HEK293T (cell line): ENCODE measurements around the gene COP1.
"Not testable (repeated sequence)": the region's sequence is repeated elsewhere in the genome, so short reads cannot be mapped to it uniquely, and the experiment has no call there.

Experiments used
- CTCF ChIA-PET: fragments of 350-600 bp; formaldehyde crosslinking; extraction: SDS; loops from one replicate; lab custom pipeline; 2021; ENCODE audit warnings: antibody characterized with exemption, inconsistent platforms; lab: Yijun Ruan, JAX
- POLR2A ChIA-PET: fragments of 350-600 bp; formaldehyde crosslinking; extraction: SDS; loops from one replicate; lab custom pipeline; 2020; ENCODE audit warnings: antibody characterized with exemption, inconsistent platforms; lab: Yijun Ruan, JAX
- DNase-seq: peaks from one replicate; pipeline ENCODE4 v3.0.0; 2012; ENCODE audit warnings: mixed read lengths; ENCODE audit errors: extremely low spot score
- ARNT ChIP-seq: fragments of 450-650 bp; IDR thresholded peaks from 2 replicates; pipeline ENCODE4 v1.6.1; 2017; ENCODE audit warnings: mild to moderate bottlenecking
- BHLHE40 ChIP-seq: fragments of 450-650 bp; IDR thresholded peaks from 2 replicates; pipeline ENCODE4 v1.6.1; 2016; ENCODE audit warnings: mild to moderate bottlenecking, moderate library complexity, borderline replicate concordance
- CTBP1 ChIP-seq: fragments of 450-650 bp; IDR thresholded peaks from 2 replicates; pipeline ENCODE4 v1.6.1; 2016; ENCODE audit warnings: borderline replicate concordance
- ELF4 ChIP-seq: fragments of 450-650 bp; IDR thresholded peaks from 2 replicates; pipeline ENCODE4 v1.6.1; 2017; ENCODE audit warnings: antibody characterized with exemption
- FOXA1 ChIP-seq: fragments of 450-650 bp; IDR thresholded peaks from 2 replicates; pipeline ENCODE4 v1.6.1; 2016; ENCODE audit warnings: mild to moderate bottlenecking
- FOXK2 ChIP-seq: fragments of 450-650 bp; IDR thresholded peaks from 2 replicates; pipeline ENCODE4 v1.6.1; 2016; ENCODE audit warnings: mild to moderate bottlenecking
- FOXM1 ChIP-seq: fragments of 450-650 bp; IDR thresholded peaks from 2 replicates; pipeline ENCODE4 v1.6.1; 2017; ENCODE audit warnings: mild to moderate bottlenecking, borderline replicate concordance
- HDGF ChIP-seq: fragments of 450-650 bp; IDR thresholded peaks from 2 replicates; pipeline ENCODE4 v1.6.1; 2017; ENCODE audit warnings: antibody characterized with exemption, borderline replicate concordance
- L3MBTL2 ChIP-seq: fragments of 450-650 bp; conservative IDR thresholded peaks from 2 replicates; pipeline ENCODE4 v1.6.1; 2016; ENCODE audit warnings: mild to moderate bottlenecking
- LEF1 ChIP-seq: fragments of 450-650 bp; IDR thresholded peaks from 2 replicates; pipeline ENCODE4 v1.6.1; 2017; ENCODE audit warnings: mild to moderate bottlenecking, borderline replicate concordance
- NFRKB ChIP-seq: fragments of 450-650 bp; IDR thresholded peaks from 2 replicates; pipeline ENCODE4 v1.6.1; 2016; ENCODE audit warnings: mild to moderate bottlenecking, moderate library complexity
- PKNOX1 ChIP-seq: fragments of 450-650 bp; IDR thresholded peaks from 2 replicates; pipeline ENCODE4 v1.6.1; 2016
- SP1 ChIP-seq: fragments of 450-650 bp; IDR thresholded peaks from 2 replicates; pipeline ENCODE4 v1.6.1; 2017
- SUZ12 ChIP-seq: fragments of 450-650 bp; IDR thresholded peaks from 2 replicates; pipeline ENCODE4 v1.6.1; 2016; ENCODE audit warnings: mild to moderate bottlenecking
- TARDBP ChIP-seq: fragments of 450-650 bp; IDR thresholded peaks from 2 replicates; pipeline ENCODE4 v1.6.1; 2016
- ZNF384 ChIP-seq: fragments of 450-650 bp; IDR thresholded peaks from 2 replicates; pipeline ENCODE4 v1.6.1; 2016

Gene COP1

GRCh38 chr1:176033474-176033873 is 173.6 kb downstream of the COP1 start:
- DNase-seq = no peak
- ChIA-PET CTCF (no interaction called here), POLR2A (no interaction called here)
- TF ChIP-seq PKNOX1 = no peak
- no peak for TF ChIP-seq NFRKB
- TF ChIP-seq HDGF = no peak
- TF ChIP-seq ZNF384 = no peak
- TF ChIP-seq CTBP1 = no peak
- TF ChIP-seq ELF4 = no peak
- no peak for TF ChIP-seq BHLHE40
- TF ChIP-seq FOXM1 = no peak
- no peak for TF ChIP-seq FOXA1
- TF ChIP-seq LEF1 = no peak
- TF ChIP-seq L3MBTL2 = no peak

- ChIA-PET CTCF (interaction anchor here (0.6 kb wide), 1 partner anchor 710 kb away, joined by 3 read pairs; no protein-coding TSS in a partner anchor), POLR2A (no interaction called here)
- DNase-seq = no peak
- TF ChIP-seq ZNF384 (no peak), ELF4 (no peak), PKNOX1 (no peak), CTBP1 (no peak), L3MBTL2 (no peak), SP1 (no peak), FOXK2 (no peak), FOXA1 (no peak), BHLHE40 (no peak)
Measured at GRCh38 chr1:176032040-176032645, 174.9 kb downstream of the COP1 start.

- ChIA-PET CTCF (no interaction called here), POLR2A (no interaction called here)
- no peak for TF ChIP-seq HDGF
- no peak for TF ChIP-seq FOXA1
- no peak for TF ChIP-seq BHLHE40
- no peak for TF ChIP-seq NFRKB
- TF ChIP-seq PKNOX1 = no peak
- TF ChIP-seq L3MBTL2 = no peak
- TF ChIP-seq SP1 = no peak
- TF ChIP-seq ARNT = no peak
- no peak for TF ChIP-seq ELF4
- no peak for TF ChIP-seq TARDBP
- TF ChIP-seq FOXM1 = no peak
- TF ChIP-seq ZNF384 = no peak
- no peak for TF ChIP-seq FOXK2
- no peak for TF ChIP-seq CTBP1
- TF ChIP-seq LEF1 = no peak
- TF ChIP-seq SUZ12 = no peak
Measured at GRCh38 chr1:176029609-176030008, 177.5 kb downstream of the COP1 start.

DNA sequence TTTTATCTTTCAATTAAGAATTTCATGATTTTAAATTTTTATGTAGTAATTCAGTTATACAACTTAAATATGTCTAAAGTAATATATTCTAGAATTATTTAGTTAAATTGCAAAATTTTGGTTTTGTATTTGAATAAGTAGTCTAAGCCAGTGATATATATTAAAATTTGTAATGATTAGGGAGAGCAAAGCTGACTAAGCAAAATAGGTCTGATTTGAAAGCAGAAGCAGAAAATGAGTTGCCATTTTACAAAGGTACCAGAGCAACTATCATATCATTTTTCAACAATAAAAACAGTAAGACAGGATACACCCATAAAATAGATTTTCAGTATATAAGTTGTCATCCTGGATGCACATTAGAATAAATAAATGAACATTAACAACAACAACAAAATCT is 177.9 kb downstream of the COP1 start:
- ChIA-PET POLR2A (no interaction called here), CTCF (no interaction called here)
- no peak for TF ChIP-seq BHLHE40
- TF ChIP-seq PKNOX1 = no peak
- no peak for TF ChIP-seq LEF1
- TF ChIP-seq ELF4 = no peak
- TF ChIP-seq SUZ12 = no peak
- no peak for TF ChIP-seq CTBP1
- TF ChIP-seq FOXA1 = no peak
- TF ChIP-seq NFRKB = no peak
- TF ChIP-seq FOXK2 = no peak
- TF ChIP-seq ZNF384 = no peak
- TF ChIP-seq FOXM1 = no peak
- TF ChIP-seq SP1 = no peak
- TF ChIP-seq L3MBTL2 = no peak
- TF ChIP-seq ARNT = no peak
- TF ChIP-seq HDGF = no peak
- no peak for TF ChIP-seq TARDBP
- DNase-seq = no peak

More at GRCh38 chr1:176029609-176030008, 177.5 kb downstream of the COP1 start:
- no peak for DNase-seq

DNA sequence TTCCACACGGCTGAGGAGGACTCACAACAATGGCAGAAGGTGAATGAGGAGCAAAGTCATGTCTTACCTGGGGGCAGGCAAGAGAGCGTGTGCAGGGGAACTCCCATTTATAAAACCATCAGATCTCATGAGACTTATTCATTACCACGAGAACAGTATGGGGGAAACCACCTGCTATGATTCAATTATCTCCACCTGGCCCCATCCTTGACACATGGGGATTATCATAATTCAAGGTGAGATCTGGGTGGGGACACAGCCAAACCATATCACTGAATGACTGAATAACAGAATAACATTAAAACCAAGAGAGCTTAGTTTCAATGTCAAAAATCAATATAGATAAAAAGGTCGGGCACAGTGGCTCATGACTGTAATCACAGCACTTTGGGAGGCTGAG is 179.2 kb downstream of the COP1 start:
- POLR2A ChIA-PET = interaction anchor here (1.2 kb wide), 1 partner anchor 10 kb away, joined by 3 read pairs; no protein-coding TSS in a partner anchor
- DNase-seq = not testable (repeated sequence)

GRCh38 chr1:176022574-176022973 is 184.5 kb downstream of the COP1 start:
- ChIA-PET CTCF (no interaction called here), POLR2A (no interaction called here)
- DNase-seq = no peak
- no peak for TF ChIP-seq FOXK2
- TF ChIP-seq ZNF384 = no peak
- no peak for TF ChIP-seq FOXM1
- TF ChIP-seq LEF1 = no peak
- no peak for TF ChIP-seq PKNOX1
- TF ChIP-seq ELF4 = no peak

More for the DNA sequence above, 179.2 kb downstream of the COP1 start:
- CTCF ChIA-PET = not testable (repeated sequence)
